NCI-H2029 (cell line): Measurements from ENCODE around the gene GRIN2C.

Experiments used
- DNase-seq: peaks from one replicate; lab custom pipeline; 2025; lab: John Stamatoyannopoulos, UW

The GRIN2C gene

GRCh38 chr17:74799097-74799496, 60.6 kb downstream of the GRIN2C start:
- DNase-seq, result no peak

DNA sequence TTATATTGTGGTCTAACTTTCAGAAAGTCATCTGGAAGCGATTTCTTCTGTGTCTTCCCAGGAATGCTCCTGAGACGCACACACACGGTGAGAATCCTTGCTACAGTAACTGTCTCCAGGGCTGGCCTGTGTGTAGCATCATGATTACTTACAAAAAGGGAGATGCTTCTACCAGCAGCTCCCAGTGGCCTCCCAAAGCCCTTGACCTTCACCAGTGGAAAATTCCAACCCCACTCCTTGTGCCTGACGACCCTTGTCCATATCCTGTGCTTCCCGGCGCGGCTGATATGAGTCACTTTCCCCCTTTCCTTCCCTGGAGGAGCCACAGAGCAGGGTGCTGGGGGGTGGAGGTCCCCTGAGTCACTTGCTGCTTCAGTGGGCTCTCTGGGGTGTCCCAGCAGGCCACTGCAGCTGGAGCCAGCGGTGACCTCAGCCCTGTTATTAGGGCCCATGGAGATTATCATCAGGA, 61.4 kb downstream of the GRIN2C start:
- DNase-seq, result no peak

GRCh38 chr17:74797824-74798223, 61.9 kb downstream of the GRIN2C start:
- DNase-seq, result no peak

- no peak for DNase-seq
Observed at GRCh38 chr17:74796866-74797265, 62.8 kb downstream of the GRIN2C start.

DNA sequence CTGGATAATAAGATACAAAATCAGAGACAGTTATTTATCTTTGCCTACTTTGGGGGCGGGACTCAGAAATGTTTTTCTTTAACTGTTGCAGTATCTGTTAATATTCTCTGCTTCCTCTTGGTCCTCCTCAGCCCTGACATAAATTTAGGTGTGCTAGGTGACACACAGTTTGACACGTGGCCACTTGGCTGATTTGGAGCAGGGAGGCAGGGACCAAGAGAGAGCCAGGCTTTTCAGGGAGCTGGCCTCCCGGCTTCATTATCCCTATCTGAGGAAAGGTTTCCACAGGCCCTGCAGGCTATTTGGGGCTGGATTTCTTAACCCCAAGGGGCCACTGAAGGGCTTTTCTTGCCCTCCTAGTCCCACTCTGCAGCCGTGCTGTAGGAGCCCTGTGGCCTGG, 63.5 kb downstream of the GRIN2C start:
- DNase-seq, result no peak

GRCh38 chr17:74795327-74796020, 64.2 kb downstream of the GRIN2C start:
- no peak for DNase-seq

DNA sequence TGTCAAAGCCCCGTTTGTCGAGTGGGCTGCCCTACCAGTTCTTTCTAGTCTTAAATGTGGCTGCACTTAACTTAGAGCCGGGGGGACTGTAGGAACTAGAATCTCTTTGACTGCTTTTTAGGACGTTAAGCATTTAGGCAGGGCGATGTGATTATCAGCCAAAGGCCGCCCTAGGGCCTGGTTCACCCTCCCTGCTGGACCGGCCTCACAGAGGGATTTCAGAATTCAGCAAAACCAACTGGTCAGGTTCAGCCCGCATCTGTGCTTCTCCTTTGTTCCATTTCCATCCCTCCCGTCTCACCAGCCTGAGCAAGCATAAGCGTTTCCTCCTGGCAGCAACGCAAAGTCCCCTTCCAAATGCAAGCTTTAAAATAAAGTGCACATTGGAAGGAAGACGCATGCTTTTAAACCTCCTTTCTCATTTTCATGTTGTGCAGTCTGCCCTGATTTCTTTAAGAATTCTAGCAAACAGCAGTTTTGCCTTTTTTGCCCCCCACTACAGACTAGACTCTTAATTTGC, 67.0 kb downstream of the GRIN2C start:
- DNase-seq, result no peak
